ENCODE data around the gene TBX10.
"Not testable (repeated sequence)": the region's sequence is repeated elsewhere in the genome, so short reads cannot be mapped to it uniquely, and the experiment has no call there.

The TBX10 gene

GRCh38 chr11:67630228-67630942 is 9.2 kb downstream of the TBX10 start:
- peak; percentile 97 to 99 for DNase-seq

GRCh38 chr11:67629386-67630227 is 10.0 kb downstream of the TBX10 start, which contains the start of gene NUDT8:
Gene NUDT8 (minus strand): TSS chr11:67629937. CDS start chr11:67629911, 26 bp downstream.
- DNase-seq, result peak; percentile 88 to 94

GRCh38 chr11:67628710-67629385 is 10.7 kb downstream of the TBX10 start:
- DNase-seq, result peak; percentile 83 to 87

GRCh38 chr11:67627812-67628624 is 11.5 kb downstream of the TBX10 start:
- peak; percentile 94 to 96 for DNase-seq

GRCh38 chr11:67627441-67627811 is 12.1 kb downstream of the TBX10 start:
- DNase-seq, result peak in 1 of 2 experiments; percentile 80

- peak; percentile 73 to 77 for DNase-seq
Observed at GRCh38 chr11:67626970-67627369, 12.6 kb downstream of the TBX10 start.

- DNase-seq, result peak; percentile 78 to 83
Observed at GRCh38 chr11:67626131-67626833, 13.3 kb downstream of the TBX10 start.

GRCh38 chr11:67623795-67624194 is 15.8 kb downstream of the TBX10 start:
- DNase-seq, result not testable (repeated sequence)

- DNase-seq, result not testable (repeated sequence)
Observed at GRCh38 chr11:67622905-67623304, 16.7 kb downstream of the TBX10 start.

GRCh38 chr11:67621928-67622327 is 17.6 kb downstream of the TBX10 start:
- DNase-seq, result not testable (repeated sequence)

GRCh38 chr11:67620621-67621020 is 18.9 kb downstream of the TBX10 start:
- DNase-seq, result peak; percentile 71 to 79

- DNase-seq, result peak; percentile 96 to 97
Observed at GRCh38 chr11:67619683-67620618, 19.6 kb downstream of the TBX10 start.

GRCh38 chr11:67618901-67619659 is 20.5 kb downstream of the TBX10 start:
- not testable (repeated sequence) for DNase-seq

- DNase-seq, result no peak
Observed at GRCh38 chr11:67617243-67617953, 22.2 kb downstream of the TBX10 start.

GRCh38 chr11:67616431-67617242 is 22.9 kb downstream of the TBX10 start:
- no peak for DNase-seq

GRCh38 chr11:67615728-67616430 is 23.7 kb downstream of the TBX10 start:
- no peak for DNase-seq
